Mesodermal cell (in vitro differentiated cells): Measurements from ENCODE around the gene RFFL.
"Not testable (repeated sequence)": the region's sequence is repeated elsewhere in the genome, so short reads cannot be mapped to it uniquely, and the experiment has no call there.

Source experiments
- H3K27ac ChIP-seq: 2 replicates; pipeline ENCODE4 v1.7.0; 2013; ENCODE audit warnings: mild to moderate bottlenecking, low read depth, low read length, moderate library complexity; ENCODE audit not compliant: severe bottlenecking
- H3K36me3 ChIP-seq: 2 replicates; pipeline ENCODE4 v1.7.1; 2013; ENCODE audit warnings: mild to moderate bottlenecking, low read length, moderate library complexity; ENCODE audit not compliant: control insufficient read depth, insufficient read depth
- H3K4me1 ChIP-seq: one replicate; pipeline ENCODE4 v1.7.1; 2013; ENCODE audit warnings: mild to moderate bottlenecking, low read length; ENCODE audit not compliant: insufficient read depth, control insufficient read depth, poor library complexity, severe bottlenecking
- H3K4me3 ChIP-seq: 2 replicates; pipeline ENCODE4 v1.7.0; 2013; ENCODE audit warnings: low read length, control low read depth, mild to moderate bottlenecking; ENCODE audit not compliant: insufficient read depth, poor library complexity, severe bottlenecking; ENCODE audit errors: extremely low read depth
- H3K9me3 ChIP-seq: 2 replicates; pipeline ENCODE4 v1.7.1; 2013; ENCODE audit warnings: mild to moderate bottlenecking, low read length, moderate library complexity; ENCODE audit not compliant: control insufficient read depth
- WGBS, 2 experiments: methylation state at CpG; one replicate each; pipeline ENCODE4 v1.1.5; 2013; ENCODE audit warnings: missing lambda C conversion rate in 2 of 2; ENCODE audit not compliant: insufficient coverage in 2 of 2; 5-methylcytosine and 5-hydroxymethylcytosine counted together

RFFL gene

DNA sequence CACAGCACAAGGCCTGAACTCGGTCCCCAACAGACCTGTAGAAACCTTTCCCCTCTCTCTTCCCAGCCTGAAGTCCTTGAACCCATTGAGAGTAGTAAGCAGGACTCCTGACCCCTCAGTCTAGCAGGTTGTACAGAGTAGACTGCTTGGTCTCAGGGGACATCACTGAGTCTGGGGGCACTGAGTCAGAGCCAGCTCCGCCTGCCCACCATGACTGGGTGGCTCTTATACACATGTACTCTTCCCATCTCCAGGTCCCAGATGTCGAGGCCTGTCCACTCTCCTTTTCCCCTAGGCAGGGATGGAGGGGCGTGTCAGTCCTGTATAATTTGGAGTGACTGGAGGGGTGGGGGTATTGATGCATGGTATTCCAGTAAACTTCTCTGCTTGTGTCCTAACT, 59.7 kb downstream of the RFFL start:
- H3K4me1 ChIP-seq, result no peaks in the 10 kb centered on the region
- H3K27ac ChIP-seq, result no peak overlapping the region
- H3K36me3 ChIP-seq, result peaks cover 93% of the 10 kb centered on the region
- no peak overlapping the region for H3K4me3 ChIP-seq
- WGBS, 2 experiments, result 75 to 82% methylated on average over 1 to 2 of the region's 4 CpGs
- H3K9me3 ChIP-seq, result no peaks in the 10 kb centered on the region

DNA sequence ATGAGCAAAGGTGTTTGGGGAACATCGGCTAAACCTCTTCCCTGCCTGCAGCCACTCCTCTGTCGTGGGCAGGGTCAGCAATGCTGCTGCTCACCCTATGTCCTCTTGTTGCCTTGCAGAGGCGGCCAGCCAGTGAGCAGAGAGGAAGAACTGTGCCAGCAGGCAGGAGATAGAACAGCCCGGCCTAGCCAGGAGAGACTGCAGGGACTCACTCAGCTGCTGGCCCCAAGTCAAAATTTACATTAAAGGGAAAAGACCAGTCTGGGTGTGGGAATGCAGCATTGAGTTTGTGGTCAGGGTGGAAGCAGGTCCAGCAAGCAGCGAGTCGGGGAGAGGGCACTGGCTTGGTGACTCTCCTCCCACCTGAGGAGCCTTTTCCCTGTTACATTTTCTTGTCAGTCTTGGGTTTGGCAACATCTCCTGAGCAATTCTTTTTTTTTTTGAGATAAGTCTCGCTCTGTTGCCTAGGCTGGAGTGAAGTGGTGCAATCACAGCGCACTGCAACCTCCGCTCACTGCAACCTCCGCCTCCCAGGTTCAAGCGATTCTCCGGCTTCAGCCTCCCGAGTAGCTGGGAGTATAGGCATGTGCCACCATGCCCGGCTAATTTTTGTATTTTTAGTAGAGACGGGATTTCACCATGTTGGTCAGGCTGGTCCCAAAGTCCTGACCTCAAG, 60.5 kb downstream of the RFFL start:
- Histone ChIP-seq H3K27ac (no peak overlapping the region), H3K4me1 (no peaks in the 10 kb centered on the region), H3K36me3 (peaks cover 92% of the 10 kb centered on the region), H3K9me3 (no peaks in the 10 kb centered on the region), H3K4me3 (no peak overlapping the region)
- 91 to 93% methylated on average over 12 to 15 of the region's 15 CpGs for WGBS, 2 experiments

DNA sequence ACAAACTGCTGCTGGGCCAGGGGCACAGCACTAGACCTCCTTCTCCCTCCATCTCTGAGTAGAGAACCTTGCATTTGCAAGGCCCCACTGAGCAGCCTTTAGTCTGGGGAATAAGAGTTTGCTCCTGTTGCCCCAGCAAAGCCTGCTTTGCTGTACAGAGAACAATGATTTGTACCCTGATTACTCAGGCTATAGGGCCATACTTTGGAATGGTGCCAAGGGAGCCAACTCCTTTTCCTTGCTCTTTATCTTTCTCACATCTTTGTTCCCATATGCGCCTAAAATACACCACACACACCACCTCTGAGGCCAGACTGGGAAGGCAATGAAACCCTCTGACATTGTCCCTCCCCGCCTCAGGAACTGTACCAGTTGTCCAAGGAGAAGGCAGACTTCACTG, 62.0 kb downstream of the RFFL start:
- peaks cover 87% of the 10 kb centered on the region for H3K36me3 ChIP-seq
- WGBS, 2 experiments, result 100% methylated on average over 2 of the region's 2 CpGs; no CpG with 5 or more reads in 1 of the 2 experiments
- no peak overlapping the region for H3K4me3 ChIP-seq
- H3K27ac ChIP-seq, result no peak overlapping the region
- no peaks in the 10 kb centered on the region for H3K9me3 ChIP-seq
- H3K4me1 ChIP-seq, result no peaks in the 10 kb centered on the region

DNA sequence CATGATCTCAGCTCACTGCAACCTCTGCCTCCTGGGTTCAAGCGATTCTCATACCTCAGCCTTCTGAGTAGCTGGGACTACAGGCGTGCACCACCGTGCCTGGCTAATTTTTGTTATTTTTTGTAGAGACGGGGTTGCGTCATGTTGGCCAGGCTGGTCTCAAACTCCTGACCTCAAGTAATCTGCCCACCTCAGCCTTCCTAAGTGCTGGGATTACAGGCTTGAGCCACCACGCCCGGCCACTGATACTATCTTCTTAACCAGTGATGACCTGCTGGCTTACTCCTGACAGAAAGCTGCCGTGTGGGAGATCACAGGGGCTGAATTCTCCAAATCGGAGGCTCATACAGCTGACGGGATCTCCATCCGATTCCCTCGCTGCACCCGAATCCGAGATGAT, 62.5 kb downstream of the RFFL start:
- H3K4me3 ChIP-seq, result not testable (repeated sequence)
- peaks cover 87% of the 10 kb centered on the region for H3K36me3 ChIP-seq
- WGBS, 2 experiments, result 89 to 96% methylated on average over 13 to 14 of the region's 14 CpGs

DNA sequence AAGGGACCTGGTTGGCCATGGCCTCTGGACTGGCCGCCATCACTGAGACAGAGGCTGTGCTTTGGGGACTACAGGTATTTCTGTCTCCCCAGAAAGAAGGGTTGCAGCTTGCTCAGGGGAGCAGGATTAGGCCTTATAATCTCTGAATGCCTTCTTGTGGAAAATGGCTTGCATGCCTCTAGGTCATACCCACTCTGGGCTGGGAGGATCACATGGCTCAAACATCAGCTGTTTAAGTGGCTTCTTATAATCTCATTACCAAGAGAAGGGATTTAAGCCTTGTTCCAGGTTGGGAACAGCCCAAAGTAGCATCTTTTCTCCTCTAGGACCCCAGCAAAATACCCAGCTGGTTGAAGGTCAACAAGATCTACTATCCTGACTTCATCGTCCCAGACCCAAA, 64.1 kb downstream of the RFFL start:
- WGBS, 2 experiments, result 100% methylated on average over 1 of the region's 2 CpGs
- Histone ChIP-seq H3K4me1 (no peaks in the 10 kb centered on the region), H3K4me3 (no peak overlapping the region), H3K36me3 (peaks cover 89% of the 10 kb centered on the region), H3K9me3 (no peaks in the 10 kb centered on the region), H3K27ac (no peak overlapping the region)

More for the DNA sequence above, 62.5 kb downstream of the RFFL start:
- H3K4me1 ChIP-seq, H3K27ac ChIP-seq, H3K9me3 ChIP-seq: not testable (repeated sequence)

DNA sequence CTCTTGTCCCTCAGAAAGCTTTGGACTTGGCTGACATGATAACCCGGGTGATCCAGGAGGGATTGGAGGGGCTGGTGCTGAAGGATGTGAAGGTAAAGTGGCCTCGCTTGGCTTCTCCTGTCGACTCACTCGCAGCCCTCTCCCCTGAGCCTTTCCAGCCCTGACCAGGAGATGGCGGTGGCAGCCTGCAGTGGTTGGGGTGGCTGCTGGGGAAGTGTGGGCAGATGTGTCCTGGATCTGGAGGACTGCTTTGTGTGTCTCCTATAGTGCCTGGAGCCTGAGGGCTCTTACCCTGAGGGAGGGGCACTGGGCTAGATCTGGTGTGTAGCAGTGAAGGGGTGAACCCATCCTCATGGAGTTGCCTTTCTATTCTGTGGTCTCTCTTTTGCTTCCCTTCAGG, 65.3 kb downstream of the RFFL start:
- no peak overlapping the region for H3K27ac ChIP-seq
- no peaks in the 10 kb centered on the region for H3K4me1 ChIP-seq
- WGBS, 2 experiments, result 66 to 83% methylated on average over 1 to 2 of the region's 5 CpGs
- H3K36me3 ChIP-seq, result peaks cover 89% of the 10 kb centered on the region
- no peaks in the 10 kb centered on the region for H3K9me3 ChIP-seq
- H3K4me3 ChIP-seq, result no peak overlapping the region

DNA sequence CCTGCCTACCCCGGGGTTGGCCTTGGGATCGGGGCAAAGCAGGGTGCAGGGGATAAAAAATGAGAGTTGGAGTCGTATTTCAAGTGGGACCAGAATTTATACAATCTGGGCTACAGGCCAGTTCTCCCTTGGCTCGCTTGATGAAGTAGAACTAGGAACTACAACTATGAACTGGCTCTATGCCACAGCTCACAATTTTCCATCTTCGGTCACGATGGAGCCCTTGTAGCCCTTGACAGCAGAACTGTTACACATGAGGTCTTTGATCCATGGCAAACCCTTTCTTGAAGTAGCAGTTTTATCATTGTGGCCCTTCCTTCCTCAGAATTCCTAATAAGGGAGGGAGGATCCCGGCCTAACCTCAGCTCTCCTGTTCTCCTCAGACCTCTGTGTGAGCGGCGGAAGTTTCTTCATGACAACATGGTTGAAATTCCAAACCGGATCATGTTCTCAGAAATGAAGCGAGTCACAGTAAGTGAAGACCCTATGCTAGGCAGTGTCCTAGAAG, 66.1 kb downstream of the RFFL start:
- Histone ChIP-seq H3K36me3 (peaks cover 89% of the 10 kb centered on the region), H3K27ac (no peak overlapping the region), H3K9me3 (no peaks in the 10 kb centered on the region), H3K4me1 (no peaks in the 10 kb centered on the region), H3K4me3 (no peak overlapping the region)
- 93 to 98% methylated on average over 9 to 10 of the region's 11 CpGs for WGBS, 2 experiments

DNA sequence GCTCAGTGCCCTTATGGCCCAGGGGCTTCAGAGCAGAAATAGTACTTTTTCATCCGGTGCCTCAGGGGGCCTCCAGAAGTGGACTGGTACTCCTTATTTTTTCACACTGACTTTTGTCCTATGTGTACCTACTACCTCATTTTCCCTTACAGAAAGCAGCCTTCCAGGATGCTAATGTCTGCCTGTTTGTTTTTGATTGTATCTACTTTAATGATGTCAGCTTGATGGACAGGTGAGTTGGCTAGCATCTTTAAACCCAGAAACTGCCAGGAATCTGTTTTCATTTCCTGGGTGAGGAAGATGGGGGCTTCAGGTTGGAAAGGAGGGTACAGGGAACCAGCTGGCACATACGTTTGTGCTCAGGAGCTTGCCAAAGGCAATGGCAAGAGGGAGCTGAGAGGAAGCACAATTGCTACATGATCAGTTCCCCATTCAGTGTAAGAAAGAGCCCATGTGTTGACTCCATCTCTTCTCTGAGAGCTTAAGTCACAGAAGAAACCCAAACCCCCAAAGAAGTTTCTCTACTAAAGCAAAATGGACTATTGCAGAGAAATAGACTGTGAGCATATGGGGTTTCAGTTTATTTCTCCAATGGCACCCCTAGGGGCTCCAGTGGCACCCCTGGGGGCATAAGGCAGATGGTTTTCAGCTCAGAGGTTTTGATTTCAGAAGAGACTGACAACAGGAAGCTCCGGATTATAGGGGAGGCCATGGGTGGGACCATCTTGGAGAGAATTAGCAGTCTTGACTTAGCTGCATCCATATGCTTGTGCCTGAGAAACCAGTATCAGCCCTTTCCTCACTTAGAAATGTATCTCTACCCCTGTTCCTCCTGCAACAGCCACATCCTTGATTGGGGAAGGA, 66.9 kb downstream of the RFFL start:
- Histone ChIP-seq H3K36me3 (peaks cover 89% of the 10 kb centered on the region), H3K27ac (no peak overlapping the region), H3K9me3 (no peaks in the 10 kb centered on the region), H3K4me3 (no peak overlapping the region), H3K4me1 (no peaks in the 10 kb centered on the region)
- 93 to 100% methylated on average over 2 to 3 of the region's 3 CpGs for WGBS, 2 experiments

DNA sequence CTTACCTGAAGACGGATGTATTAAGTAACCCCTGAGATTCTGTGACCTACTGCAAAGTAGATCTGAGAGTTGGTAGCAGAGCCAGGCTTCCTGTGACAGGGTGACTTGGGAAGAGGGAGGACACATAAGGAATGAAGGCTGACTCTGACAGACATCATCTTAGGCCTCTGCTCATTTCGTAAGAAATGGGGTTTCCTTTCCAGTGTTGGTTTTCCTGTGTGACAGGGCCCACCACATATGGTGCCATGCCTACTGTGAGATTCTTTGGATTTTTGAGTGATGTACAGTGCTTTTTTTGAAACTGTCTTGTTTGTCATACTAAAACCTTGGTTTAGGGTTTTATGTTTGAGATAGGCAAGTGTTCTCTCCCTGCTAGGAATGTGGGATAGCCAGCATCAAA, 70.5 kb downstream of the RFFL start:
- Histone ChIP-seq H3K4me3 (no peak overlapping the region), H3K27ac (no peak overlapping the region), H3K4me1 (no peaks in the 10 kb centered on the region), H3K36me3 (peaks cover 91% of the 10 kb centered on the region), H3K9me3 (no peaks in the 10 kb centered on the region)
- 88 to 92% methylated on average over 2 of the region's 2 CpGs for WGBS, 2 experiments

DNA sequence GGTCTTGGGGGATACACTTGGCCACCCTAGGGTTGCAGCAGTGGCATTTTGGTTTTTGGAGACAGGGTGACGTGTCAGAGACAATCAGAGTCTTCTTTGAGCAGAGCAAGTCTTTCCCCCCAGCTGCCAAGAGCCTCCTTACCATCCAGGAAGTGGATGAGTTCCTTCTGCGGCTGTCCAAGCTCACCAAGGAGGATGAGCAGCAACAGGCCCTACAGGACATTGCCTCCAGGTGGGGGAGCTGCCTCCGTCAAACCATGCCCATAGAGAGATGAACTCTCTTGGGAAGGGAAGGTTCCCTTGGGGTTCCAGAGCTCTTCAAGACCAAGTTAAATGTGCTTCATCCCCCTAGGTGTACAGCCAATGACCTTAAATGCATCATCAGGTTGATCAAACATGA, 71.9 kb downstream of the RFFL start:
- Histone ChIP-seq H3K4me1 (no peaks in the 10 kb centered on the region), H3K27ac (no peak overlapping the region), H3K4me3 (no peak overlapping the region), H3K36me3 (peaks cover 94% of the 10 kb centered on the region), H3K9me3 (no peaks in the 10 kb centered on the region)
- 93 to 96% methylated on average over 3 of the region's 3 CpGs for WGBS, 2 experiments

DNA sequence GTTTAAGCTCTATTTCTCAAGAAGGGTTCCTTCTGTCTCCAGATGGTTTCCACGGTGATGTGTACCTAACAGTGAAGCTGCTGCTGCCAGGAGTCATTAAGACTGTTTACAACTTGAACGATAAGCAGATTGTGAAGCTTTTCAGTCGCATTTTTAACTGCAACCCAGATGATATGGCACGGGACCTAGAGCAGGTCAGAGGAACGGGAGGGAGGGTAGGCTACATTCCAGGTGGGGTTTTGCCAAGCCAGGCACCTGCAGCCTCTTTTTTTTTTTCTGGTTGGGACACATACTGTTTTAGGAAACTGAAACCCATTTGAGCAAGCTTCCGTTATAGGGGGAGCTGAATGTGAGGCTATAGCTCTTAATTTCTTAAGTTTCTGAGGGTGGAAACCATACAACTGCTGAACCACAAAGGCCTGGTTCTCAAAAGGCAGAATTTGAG, 72.6 kb downstream of the RFFL start:
- Histone ChIP-seq H3K4me3 (no peak overlapping the region), H3K9me3 (no peaks in the 10 kb centered on the region), H3K27ac (no peak overlapping the region), H3K36me3 (peaks cover 93% of the 10 kb centered on the region), H3K4me1 (no peaks in the 10 kb centered on the region)
- 95 to 98% methylated on average over 6 of the region's 6 CpGs for WGBS, 2 experiments
